K562 (cell line): ENCODE data around the gene ANAPC5. TPM values are rescaled to one million over a fixed set of nuclear protein-coding genes. Genes with fewer than 3 reads are reported as not detected.

ENCODE experiments used
- ATAC-seq: fragments of 200-7000 bp; cut with Tn5 transposase; 3 replicates; pipeline ENCODE4 v1.9.1; 2020; ENCODE audit warnings: moderate library complexity
- BruUV-seq: library from RNA; stranded (reverse); fragments of 400-500 nt; replicated peaks from 2 replicates; lab custom pipeline; 2021; lab: Mats Ljungman, UMichigan
- CTCF ChIA-PET: fragments of 300-600 bp; formaldehyde crosslinking; extraction: SDS; loops from one replicate; lab custom pipeline; 2021; ENCODE audit warnings: low intra/inter-chr PET ratio; lab: Yijun Ruan, JAX
- POLR2A ChIA-PET: fragments of 300-600, 350-650 bp; sonication (Branson Sonifier 250); formaldehyde crosslinking; extraction: SDS; loops from one replicate; lab custom pipeline; 2021; ENCODE audit warnings: antibody characterized with exemption, inconsistent platforms; lab: Yijun Ruan, JAX
- DNase-seq, 4 experiments: peaks; one replicate each; pipeline versions ENCODE4 v3.0.0 to v3.0.0-alpha.2; 2011 to 2018; ENCODE audit warnings: low spot score in 3 of 4, mixed read lengths in 3 of 4; ENCODE audit errors: extremely low read depth in 1 of 4
- FAIRE-seq: peaks from 2 replicates; lab custom pipeline; 2011; peaks lifted over from hg19 to GRCh38; lab: Jason Lieb, UNC
- H2AFZ ChIP-seq: 2 replicates; pipeline ENCODE4 v1.6.0; 2011; ENCODE audit warnings: low read depth, low read length, control low read depth, inconsistent platforms
- H3K27ac ChIP-seq: fragments of 200-600 bp; 3 replicates; pipeline ENCODE4 v1.8.0; 2011; ENCODE audit warnings: low read depth, mild to moderate bottlenecking, control low read depth, inconsistent platforms, low read length, moderate library complexity, mixed read lengths; ENCODE audit errors: extremely low read depth
- H3K27me3 ChIP-seq, 2 experiments: fragments of 300-600 bp in 1 of 2; 2 replicates in 1 of 2; 3 replicates in 1 of 2; pipeline versions ENCODE4 v1.6.0 to v1.8.0; 2011; ENCODE audit warnings: inconsistent platforms in 2 of 2, low read length in 2 of 2, mild to moderate bottlenecking in 1 of 2, mixed read lengths in 1 of 2, moderate library complexity in 1 of 2; ENCODE audit not compliant: control insufficient read depth in 2 of 2, insufficient read depth in 2 of 2
- H3K36me3 ChIP-seq: fragments of 300-600 bp; 3 replicates; pipeline ENCODE4 v1.8.0; 2011; ENCODE audit warnings: mild to moderate bottlenecking, low read length, inconsistent platforms; ENCODE audit not compliant: control insufficient read depth, insufficient read depth
- H3K4me1 ChIP-seq, 2 experiments: fragments of 200-600 bp in 1 of 2; replicated peaks in 1 of 2; 2 replicates in 1 of 2; 3 replicates in 1 of 2; pipeline versions ENCODE4 v1.5.1 to v1.8.0; 2011; ENCODE audit warnings: inconsistent platforms in 2 of 2, low read length in 2 of 2, mild to moderate bottlenecking in 1 of 2, mixed read lengths in 1 of 2, moderate library complexity in 1 of 2; ENCODE audit not compliant: control insufficient read depth in 2 of 2, insufficient read depth in 2 of 2
- H3K4me2 ChIP-seq: 2 replicates; pipeline ENCODE4 v1.6.1; 2011; ENCODE audit warnings: low read length, control low read depth, inconsistent platforms, mixed read lengths; ENCODE audit not compliant: insufficient read depth
- H3K4me3 ChIP-seq: fragments of 200-600 bp; sonication (generic), shearing (Covaris generic); 2 replicates; pipeline ENCODE4 v1.5.1; 2016; ENCODE audit warnings: control low read depth, inconsistent platforms
- H3K79me2 ChIP-seq: fragments of 200-600 bp; 3 replicates; pipeline ENCODE4 v1.8.0; 2011; ENCODE audit warnings: low read length, inconsistent platforms; ENCODE audit not compliant: control insufficient read depth, insufficient read depth
- H3K9ac ChIP-seq, 2 experiments: 2 replicates each; pipeline versions ENCODE4 v1.6.0 to v1.6.1; 2011; ENCODE audit warnings: low read depth in 2 of 2, low read length in 2 of 2, control low read depth in 1 of 2, inconsistent platforms in 1 of 2, mild to moderate bottlenecking in 1 of 2, mixed read lengths in 1 of 2; ENCODE audit not compliant: insufficient read depth in 1 of 2
- H3K9me1 ChIP-seq: one replicate; pipeline ENCODE4 v1.6.0; 2011; ENCODE audit warnings: inconsistent platforms, mild to moderate bottlenecking, low read length, moderate library complexity; ENCODE audit not compliant: control insufficient read depth, insufficient read depth
- H3K9me3 ChIP-seq: replicated peaks from 2 replicates; pipeline ENCODE4 v1.5.1; 2011; ENCODE audit warnings: low read depth, low read length, inconsistent platforms; ENCODE audit not compliant: control insufficient read depth, insufficient read depth
- H4K20me1 ChIP-seq: replicated peaks from 2 replicates; pipeline ENCODE4 v1.6.1; 2011; ENCODE audit warnings: low read length, inconsistent platforms, mixed read lengths; ENCODE audit not compliant: control insufficient read depth, insufficient read depth
- HIVEP1 ChIP-seq: fragments of 250-450 bp; sonication (Bioruptor Pico); IDR thresholded peaks from 2 replicates; pipeline ENCODE4 v1.4.0; 2020; ENCODE audit warnings: mild to moderate bottlenecking
- JUND ChIP-seq, 2 experiments: IDR thresholded peaks; 2 replicates in 1 of 2; 3 replicates in 1 of 2; pipeline ENCODE4 v1.6.1; 2011; ENCODE audit warnings: borderline replicate concordance in 2 of 2, low read depth in 2 of 2, low read length in 2 of 2, improper control_type of control experiment in 1 of 2, missing biosample characterization in 1 of 2, missing genetic modification characterization in 1 of 2, missing genetic modification reagents in 1 of 2
- MECOM ChIP-seq: fragments of 250-450 bp; sonication (Bioruptor Pico); IDR thresholded peaks from 2 replicates; pipeline ENCODE4 v1.8.0; 2022; ENCODE audit warnings: inconsistent platforms
- NRF1 ChIP-seq, 2 experiments: fragments of 450-650 bp; IDR thresholded peaks in 1 of 2; conservative IDR thresholded peaks in 1 of 2; 2 replicates each; pipeline ENCODE4 v1.6.1; 2014; ENCODE audit warnings: mild to moderate bottlenecking in 2 of 2
- TSHZ1 ChIP-seq: fragments of 250-450 bp; sonication (Bioruptor Pico); IDR thresholded peaks from 2 replicates; pipeline ENCODE4 v1.4.0; 2020; ENCODE audit warnings: mild to moderate bottlenecking, moderate library complexity
- WGBS: fragments of 100-300 bp; shearing (Covaris generic); methylation state at CpG from one replicate; pipeline ENCODE4 v1.1.6; 2016; ENCODE audit warnings: low coverage, mixed read lengths; ENCODE audit not compliant: insufficient coverage; ENCODE audit errors: missing lambda C conversion rate; 5-methylcytosine and 5-hydroxymethylcytosine counted together
- in situ Hi-C: fragments of 300-500 bp; cut with MboI; formaldehyde crosslinking; loops from 4 replicates; pipeline ENCODE4 v1.15.0; 2018; ENCODE audit warnings: inconsistent platforms, mixed read lengths
- intact Hi-C: fragments of 100-400 bp; cut with micrococcal nuclease; formaldehyde crosslinking; loops from 2 replicates; pipeline ENCODE4 v1.14.2; 2022
- polyA plus RNA-seq, 8 experiments: library from polyadenylated mRNA; depleted of rRNA in 4 of 8; stranded (reverse) in 5 of 8; unstranded in 3 of 8; fragments of >200 nt; fragmentation: Nextera tagmentation in 2 of 8; fragmentation: Illumina TruSeq in 1 of 8; extraction: Ambion mirVana in 2 of 8; extraction: Trizol in 1 of 8; gene quantifications; 2 replicates each; pipeline versions ENCODE4 v1.2.1 to v1.2.3, GENCODE V29; 2011 to 2014; ENCODE audit warnings: inconsistent platforms in 1 of 8, missing spikeins in 1 of 8
- total RNA-seq, 7 experiments: library from RNA; depleted of rRNA in 6 of 7; stranded (reverse); fragments of >200 nt in 6 of 7; fragmentation: Illumina TruSeq in 2 of 7; extraction: Trizol in 2 of 7; gene quantifications; 2 replicates each; pipeline versions ENCODE4 v1.2.1 to v1.2.3, GENCODE V29; 2011 to 2021; ENCODE audit warnings: low replicate concordance in 1 of 7

Gene ANAPC5
- total and polyA plus RNA-seq, 9 of the 15 experiments (the other 6 are each of a cell fraction or from before 2014, with no cell fraction given): 136 to 315 (median 197) TPM

GRCh38 chr12:121355818-121356217, 3.6 kb upstream of the ANAPC5 start:
- WGBS: 50% methylated on average over 6 of the region's 6 CpGs
- H2AFZ ChIP-seq: no peak overlapping the region
- peaks cover 14% of the 10 kb centered on the region for H3K79me2 ChIP-seq
- CTCF ChIA-PET: no interaction called here
- H3K9me3 ChIP-seq: no peaks in the 10 kb centered on the region
- no peaks in the 10 kb centered on the region for H3K36me3 ChIP-seq
- H4K20me1 ChIP-seq: no peaks in the 10 kb centered on the region
- POLR2A ChIA-PET: interaction anchor here (1.1 to 1.3 kb wide), 2 partner anchors 10 to 18 kb away, joined by 3 to 6 read pairs; no protein-coding TSS in a partner anchor
- H3K27ac ChIP-seq: no peak overlapping the region
- H3K9ac ChIP-seq: no peak overlapping the region
- H3K4me2 ChIP-seq: no peak overlapping the region
- TF ChIP-seq MECOM: no peak
- TF ChIP-seq JUND (IDR thresholded peaks at IDR 0.05; ENCODE audit: borderline replicate concordance, low read depth, low read length): no peak
- TF ChIP-seq JUND (tag; IDR thresholded peaks at IDR 0.05; ENCODE audit: borderline replicate concordance, low read depth, low read length): no peak
- no peak for TF ChIP-seq HIVEP1
- no peak for TF ChIP-seq NRF1 (conservative IDR thresholded peaks at IDR 0.05 in 1 of 2, IDR thresholded peaks at IDR 0.05 in 1 of 2)
- TF ChIP-seq TSHZ1 (CRISPR knock-in tag): no peak
- H3K4me3 ChIP-seq: no peak overlapping the region
- no peak for ATAC-seq
- intact Hi-C loops (no loop called here), in situ Hi-C loops (no loop called here)
- no peaks in the 10 kb centered on the region for H3K9me1 ChIP-seq
- FAIRE-seq: no peak
- peaks cover 0 to 8% of the 10 kb centered on the region in 2 experiments; a peak in 2 of 5 replicates for H3K4me1 ChIP-seq
- no peak for DNase-seq
- no peaks in the 10 kb centered on the region for H3K27me3 ChIP-seq
- BruUV-seq: no TSS peak
